MM.1S (cell line): Measurements from ENCODE around the gene PTPRN2.

ENCODE experiments used
- CTCF ChIP-seq: fragments of 300-600 bp; sonication (generic); IDR thresholded peaks from 2 replicates; pipeline ENCODE4 v1.5.1; 2016; ENCODE audit warnings: antibody characterized with exemption, low read length, mixed read lengths
- EZH2 ChIP-seq: fragments of 300-600 bp; sonication (generic); optimal IDR thresholded peaks from 2 replicates; pipeline ENCODE3; 2017; ENCODE audit warnings: low read depth, mild to moderate bottlenecking, antibody characterized with exemption, low read length, mixed read lengths
- EZH2phosphoT487 ChIP-seq: fragments of 300-600 bp; sonication (generic); IDR thresholded peaks from 2 replicates; pipeline ENCODE4 v1.6.1; 2018; ENCODE audit warnings: antibody characterized with exemption, low read length

GRCh38 chr7:158256091-158256816 lies 331.4 kb downstream of the PTPRN2 start:
- no peak for TF ChIP-seq CTCF
- TF ChIP-seq EZH2phosphoT487: no peak
- no peak for TF ChIP-seq EZH2
